HepG2 (cell line): Measurements from ENCODE around the gene TBC1D20. TPM values are rescaled to one million over a fixed set of nuclear protein-coding genes. Genes with fewer than 3 reads are reported as not detected.

ENCODE experiments used
- ATAD3A ChIP-seq: sonication (generic); formaldehyde crosslinking; IDR thresholded peaks from 2 replicates; pipeline ENCODE4 v1.4.0; 2020; ENCODE audit warnings: missing genetic modification reagents
- MXD1 ChIP-seq: sonication (generic); formaldehyde crosslinking; IDR thresholded peaks from 2 replicates; pipeline ENCODE4 v1.4.0; 2020; ENCODE audit warnings: mild to moderate bottlenecking, missing genetic modification reagents
- NFIB ChIP-seq: sonication (generic); formaldehyde crosslinking; IDR thresholded peaks from 2 replicates; pipeline ENCODE4 v1.9.0; 2021; ENCODE audit warnings: missing genetic modification reagents, mild to moderate bottlenecking, borderline replicate concordance
- NR2F1 ChIP-seq, 2 experiments: fragments of 450-650 bp in 1 of 2; formaldehyde crosslinking in 1 of 2; IDR thresholded peaks; 2 replicates each; pipeline versions ENCODE4 v1.5.0 to v1.6.1; 2016 to 2020; ENCODE audit warnings: mild to moderate bottlenecking in 1 of 2, missing compliant biosample characterization in 1 of 2, missing genetic modification reagents in 1 of 2, moderate library complexity in 1 of 2
- SP2 ChIP-seq: sonication (generic); formaldehyde crosslinking; IDR thresholded peaks from 2 replicates; pipeline ENCODE4 v1.5.1; 2020; ENCODE audit warnings: mild to moderate bottlenecking, missing genetic modification reagents
- TCF7 ChIP-seq: sonication (generic); IDR thresholded peaks from 2 replicates; pipeline ENCODE4 v1.6.1; 2016; ENCODE audit warnings: antibody characterized with exemption, low read depth
- ZBTB7B ChIP-seq: sonication (generic); formaldehyde crosslinking; IDR thresholded peaks from 2 replicates; pipeline ENCODE4 v1.4.0; 2020; ENCODE audit warnings: missing genetic modification reagents
- ZNF143 ChIP-seq: sonication (generic); formaldehyde crosslinking; IDR thresholded peaks from 2 replicates; pipeline ENCODE4 v1.4.0; 2020; ENCODE audit warnings: missing genetic modification reagents
- ZNF20 ChIP-seq: sonication (generic); formaldehyde crosslinking; IDR thresholded peaks from 2 replicates; pipeline ENCODE4 v1.4.0; 2020; ENCODE audit warnings: mild to moderate bottlenecking, moderate library complexity, missing genetic modification reagents
- ZNF24 ChIP-seq: fragments of 450-650 bp; IDR thresholded peaks from 2 replicates; pipeline ENCODE4 v1.6.1; 2017; ENCODE audit warnings: antibody characterized with exemption, mild to moderate bottlenecking
- ZNF274 ChIP-seq: sonication (generic); formaldehyde crosslinking; IDR thresholded peaks from 2 replicates; pipeline ENCODE4 v1.5.1; 2020; ENCODE audit warnings: mild to moderate bottlenecking, missing genetic modification reagents
- ZNF362 ChIP-seq: sonication (generic); formaldehyde crosslinking; IDR thresholded peaks from 2 replicates; pipeline ENCODE4 v1.4.0; 2020; ENCODE audit warnings: missing genetic modification reagents, mild to moderate bottlenecking, borderline replicate concordance
- ZNF607 ChIP-seq: sonication (generic); formaldehyde crosslinking; IDR thresholded peaks from 2 replicates; pipeline ENCODE4 v1.5.1; 2020; ENCODE audit warnings: missing genetic modification reagents, mild to moderate bottlenecking, borderline replicate concordance
- ZNF770 ChIP-seq: sonication (generic); formaldehyde crosslinking; IDR thresholded peaks from 2 replicates; pipeline ENCODE4 v1.5.0; 2020; ENCODE audit warnings: mild to moderate bottlenecking, missing genetic modification reagents
- ZNF891 ChIP-seq: sonication (generic); formaldehyde crosslinking; IDR thresholded peaks from 2 replicates; pipeline ENCODE4 v1.5.0; 2020; ENCODE audit warnings: mild to moderate bottlenecking, missing genetic modification reagents
- polyA plus RNA-seq, 8 experiments: library from polyadenylated mRNA; depleted of rRNA in 3 of 8; stranded (reverse) in 7 of 8; unstranded in 1 of 8; fragments of >200 nt; fragmentation: Illumina TruSeq in 4 of 8; extraction: Trizol in 4 of 8; gene quantifications; 2 replicates each; pipeline versions ENCODE4 v1.2.1 to v1.2.3, GENCODE V29; 2011 to 2016; ENCODE audit warnings: low read depth in 4 of 8, missing spikeins in 1 of 8, mixed read lengths in 1 of 8; ENCODE audit not compliant: insufficient read depth in 1 of 8
- total RNA-seq, 5 experiments: library from RNA; depleted of rRNA; stranded (reverse); fragments of >200 nt; fragmentation: Illumina TruSeq; extraction: Trizol; gene quantifications; 2 replicates each; pipeline ENCODE4 v1.2.3, GENCODE V29; 2016; ENCODE audit warnings: low read depth in 1 of 5
- TF ChIP-seq, protein P1 (sequence below): sonication (generic); formaldehyde crosslinking; IDR thresholded peaks from 2 replicates; pipeline ENCODE4 v1.4.0; 2020; ENCODE audit warnings: missing genetic modification reagents, borderline replicate concordance
- TF ChIP-seq, protein P2 (sequence below): sonication (generic); formaldehyde crosslinking; IDR thresholded peaks from 2 replicates; pipeline ENCODE4 v1.5.0; 2020; ENCODE audit warnings: mild to moderate bottlenecking, missing genetic modification reagents, borderline replicate concordance

TBC1D20 gene
- total and polyA plus RNA-seq, 2 of the 13 experiments (the other 11 are each of a cell fraction or from before 2014, with no cell fraction given) = 36.6 to 47.1 TPM

DNA sequence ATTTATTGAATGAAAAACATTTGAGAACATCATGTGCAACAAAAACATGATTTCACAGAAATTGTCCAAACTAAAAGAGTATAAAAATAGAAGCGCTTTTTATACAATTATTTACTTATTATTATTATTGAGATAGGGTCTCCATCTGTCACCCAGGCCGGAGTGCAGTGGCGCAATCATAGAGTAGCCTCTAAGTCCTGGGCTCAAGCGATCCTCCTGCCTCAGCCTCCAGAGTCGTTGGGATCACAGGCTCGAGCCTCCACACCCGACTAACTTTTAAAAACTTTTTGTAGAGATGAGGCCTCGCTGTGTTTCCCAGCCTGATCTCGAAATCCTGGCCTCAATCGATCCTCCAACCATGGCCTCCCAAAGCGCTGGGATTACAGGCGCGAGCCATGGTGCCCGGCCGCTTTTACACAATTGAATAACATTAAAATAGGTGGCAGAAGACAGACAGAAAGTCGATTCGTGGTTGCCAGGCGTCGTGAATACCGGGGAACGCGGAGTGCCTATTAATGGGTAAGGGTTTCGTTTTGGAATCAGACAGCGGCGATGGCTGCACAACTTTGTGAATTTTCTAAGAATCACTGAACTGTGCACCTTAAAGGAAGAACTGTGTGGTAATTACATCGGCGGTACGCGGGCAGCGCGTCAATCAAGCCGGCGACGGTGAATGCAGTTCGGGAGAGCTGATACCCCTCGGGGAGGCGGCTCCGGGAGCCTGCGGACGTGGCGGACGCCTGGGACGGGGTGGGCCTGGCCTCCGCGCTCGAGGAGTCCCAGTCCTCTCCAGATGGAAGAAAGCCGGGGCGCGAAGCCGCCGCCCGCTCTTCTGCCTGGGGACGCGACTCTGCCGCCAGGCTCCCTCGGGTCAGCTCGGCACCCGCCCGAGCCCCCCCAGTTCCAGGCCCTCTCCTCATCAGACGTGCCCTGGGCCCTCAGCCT is 807 bp downstream of the TBC1D20 start (continued):
- TF ChIP-seq, protein P1, sequence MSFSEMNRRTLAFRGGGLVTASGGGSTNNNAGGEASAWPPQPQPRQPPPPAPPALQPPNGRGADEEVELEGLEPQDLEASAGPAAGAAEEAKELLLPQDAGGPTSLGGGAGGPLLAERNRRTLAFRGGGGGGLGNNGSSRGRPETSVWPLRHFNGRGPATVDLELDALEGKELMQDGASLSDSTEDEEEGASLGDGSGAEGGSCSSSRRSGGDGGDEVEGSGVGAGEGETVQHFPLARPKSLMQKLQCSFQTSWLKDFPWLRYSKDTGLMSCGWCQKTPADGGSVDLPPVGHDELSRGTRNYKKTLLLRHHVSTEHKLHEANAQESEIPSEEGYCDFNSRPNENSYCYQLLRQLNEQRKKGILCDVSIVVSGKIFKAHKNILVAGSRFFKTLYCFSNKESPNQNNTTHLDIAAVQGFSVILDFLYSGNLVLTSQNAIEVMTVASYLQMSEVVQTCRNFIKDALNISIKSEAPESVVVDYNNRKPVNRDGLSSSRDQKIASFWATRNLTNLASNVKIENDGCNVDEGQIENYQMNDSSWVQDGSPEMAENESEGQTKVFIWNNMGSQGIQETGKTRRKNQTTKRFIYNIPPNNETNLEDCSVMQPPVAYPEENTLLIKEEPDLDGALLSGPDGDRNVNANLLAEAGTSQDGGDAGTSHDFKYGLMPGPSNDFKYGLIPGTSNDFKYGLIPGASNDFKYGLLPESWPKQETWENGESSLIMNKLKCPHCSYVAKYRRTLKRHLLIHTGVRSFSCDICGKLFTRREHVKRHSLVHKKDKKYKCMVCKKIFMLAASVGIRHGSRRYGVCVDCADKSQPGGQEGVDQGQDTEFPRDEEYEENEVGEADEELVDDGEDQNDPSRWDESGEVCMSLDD (CRISPR knock-in tag) = 0 out of 2 replicates have a peak, but pooled peaks have one; percentile 17
- peak; percentile 100 for TF ChIP-seq ZNF770 (CRISPR knock-in tag)
- TF ChIP-seq TCF7 = no peak
- no peak; the same call in 1 of the 2 replicates for TF ChIP-seq ATAD3A
- peak; percentile 71 for TF ChIP-seq ZBTB7B (CRISPR knock-in tag)
- TF ChIP-seq ZNF891 (CRISPR knock-in tag) = peak; percentile 90
- TF ChIP-seq NR2F1 (CRISPR knock-in tag; IDR thresholded peaks at IDR 0.05) = 0 out of 4 replicates have a peak, but pooled peaks of 1 of the 2 experiments have one; percentile 30
- 0 out of 2 replicates have a peak, but pooled peaks have one; percentile 6 for TF ChIP-seq ZNF24
- TF ChIP-seq ZNF20 (CRISPR knock-in tag) = peak; percentile 30; the same call in 1 of the 2 replicates
- peak; percentile 72; the same call in 1 of the 2 replicates for TF ChIP-seq NFIB (CRISPR knock-in tag)
- no peak; the same call in 1 of the 2 replicates for TF ChIP-seq MXD1 (CRISPR knock-in tag)
- no peak; the same call in 1 of the 2 replicates for TF ChIP-seq ZNF143 (CRISPR knock-in tag)
- TF ChIP-seq, protein P2, sequence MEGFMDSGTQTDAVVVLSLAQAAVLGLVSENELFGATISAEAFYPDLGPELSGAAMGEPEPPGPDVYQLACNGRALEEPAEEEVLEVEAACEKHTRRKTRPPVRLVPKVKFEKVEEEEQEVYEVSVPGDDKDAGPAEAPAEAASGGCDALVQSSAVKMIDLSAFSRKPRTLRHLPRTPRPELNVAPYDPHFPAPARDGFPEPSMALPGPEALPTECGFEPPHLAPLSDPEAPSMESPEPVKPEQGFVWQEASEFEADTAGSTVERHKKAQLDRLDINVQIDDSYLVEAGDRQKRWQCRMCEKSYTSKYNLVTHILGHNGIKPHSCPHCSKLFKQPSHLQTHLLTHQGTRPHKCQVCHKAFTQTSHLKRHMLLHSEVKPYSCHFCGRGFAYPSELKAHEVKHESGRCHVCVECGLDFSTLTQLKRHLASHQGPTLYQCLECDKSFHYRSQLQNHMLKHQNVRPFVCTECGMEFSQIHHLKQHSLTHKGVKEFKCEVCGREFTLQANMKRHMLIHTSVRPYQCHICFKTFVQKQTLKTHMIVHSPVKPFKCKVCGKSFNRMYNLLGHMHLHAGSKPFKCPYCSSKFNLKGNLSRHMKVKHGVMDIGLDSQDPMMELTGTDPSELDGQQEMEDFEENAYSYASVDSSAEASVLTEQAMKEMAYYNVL = peak; percentile 76; the same call in 1 of the 2 replicates
- TF ChIP-seq ZNF607 (CRISPR knock-in tag) = no peak
- no peak; the same call in 1 of the 2 replicates for TF ChIP-seq ZNF274 (CRISPR knock-in tag)
- TF ChIP-seq ZNF362 = no peak
- no peak for TF ChIP-seq SP2 (CRISPR knock-in tag)
